Stimulated activated CD8-positive, alpha-beta memory T cell treated with anti-CD3 and anti-CD28 coated beads, Interleukin-2, amount 100 ng/mL, for 48 hours (primary cell): ENCODE results near the gene MUSK.
"Not testable (repeated sequence)": the region's sequence is repeated elsewhere in the genome, so short reads cannot be mapped to it uniquely, and the experiment has no call there.

Experiments used
- DNase-seq, 2 donors: peaks; one replicate each; pipeline ENCODE4 v3.0.0-alpha.2; 2020; ENCODE audit warnings: low read depth in 2 of 2

The MUSK gene

GRCh38 chr9:110809038-110809595 is 140.5 kb downstream of the MUSK start:
- no peak for DNase-seq

GRCh38 chr9:110810262-110810976 is 141.8 kb downstream of the MUSK start:
- no peak for DNase-seq

- no peak for DNase-seq
Observed at GRCh38 chr9:110812886-110813285, 144.3 kb downstream of the MUSK start.

- DNase-seq, result no peak
Observed at GRCh38 chr9:110814159-110814558, 145.6 kb downstream of the MUSK start.

- DNase-seq, result no peak
Observed at GRCh38 chr9:110815361-110815760, 146.8 kb downstream of the MUSK start.

DNA sequence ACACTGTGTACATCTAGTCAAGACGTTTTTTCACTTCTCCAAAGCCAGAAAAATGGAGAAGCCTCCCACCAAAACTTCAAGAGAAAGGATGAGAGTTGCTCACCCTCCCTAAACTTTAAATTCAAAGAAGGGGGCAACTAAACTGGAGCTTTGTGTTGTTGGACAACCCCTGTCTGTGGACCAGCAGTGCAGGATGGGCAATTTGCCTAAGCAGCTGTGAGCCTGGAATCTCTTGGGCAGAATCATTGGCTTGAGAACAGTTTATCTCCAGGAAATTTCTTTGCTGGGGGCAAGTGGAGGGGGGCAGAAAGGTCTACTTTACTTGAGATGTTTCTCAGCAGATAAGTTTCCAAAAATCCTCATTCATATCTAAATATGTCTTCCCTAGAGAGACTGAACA is 151.8 kb downstream of the MUSK start:
- no peak for DNase-seq

DNA sequence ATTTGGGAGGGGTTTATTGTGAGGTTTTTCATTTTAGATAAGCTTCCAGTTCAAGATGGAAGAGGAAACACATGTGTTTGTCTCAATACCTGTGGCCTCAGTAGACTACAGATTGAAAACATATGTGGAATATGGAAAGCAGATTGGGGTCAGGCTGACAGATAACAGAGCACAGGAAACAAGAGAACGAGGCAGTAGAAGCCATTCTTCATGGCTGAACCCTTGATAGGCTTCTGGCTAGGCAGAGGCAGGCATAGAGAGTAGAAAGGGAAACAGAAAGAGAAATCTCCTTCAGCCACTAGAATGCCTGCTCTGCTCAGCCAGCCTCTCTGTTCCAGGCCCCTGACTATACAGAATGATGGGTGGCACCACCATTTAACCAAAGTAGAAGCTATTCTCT is 152.5 kb downstream of the MUSK start:
- DNase-seq, result no peak

- not testable (repeated sequence) for DNase-seq
Observed at GRCh38 chr9:110825129-110825528, 156.5 kb downstream of the MUSK start.

- no peak for DNase-seq
Observed at GRCh38 chr9:110825950-110826349, 157.4 kb downstream of the MUSK start.

DNA sequence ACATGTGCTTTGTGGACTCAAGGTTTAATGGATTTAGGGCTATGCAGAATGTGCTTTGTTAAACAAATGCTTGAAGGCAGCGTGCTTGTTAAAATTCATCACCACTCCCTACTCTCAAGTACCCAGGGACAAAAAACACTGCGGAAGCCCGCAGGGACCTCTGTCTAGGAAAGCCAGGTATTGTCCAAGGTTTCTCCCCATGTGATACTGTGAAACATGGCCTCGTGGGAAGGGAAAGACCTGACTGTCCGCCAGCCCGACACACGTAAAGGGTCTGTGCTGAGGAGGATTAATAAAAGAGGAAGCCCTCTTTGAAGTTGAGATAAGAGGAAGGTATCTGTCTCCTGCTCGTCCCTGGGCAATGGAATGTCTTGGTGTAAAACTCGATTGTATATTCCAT is 157.8 kb downstream of the MUSK start:
- not testable (repeated sequence) for DNase-seq

GRCh38 chr9:110828264-110828663 is 159.7 kb downstream of the MUSK start:
- no peak for DNase-seq

DNA sequence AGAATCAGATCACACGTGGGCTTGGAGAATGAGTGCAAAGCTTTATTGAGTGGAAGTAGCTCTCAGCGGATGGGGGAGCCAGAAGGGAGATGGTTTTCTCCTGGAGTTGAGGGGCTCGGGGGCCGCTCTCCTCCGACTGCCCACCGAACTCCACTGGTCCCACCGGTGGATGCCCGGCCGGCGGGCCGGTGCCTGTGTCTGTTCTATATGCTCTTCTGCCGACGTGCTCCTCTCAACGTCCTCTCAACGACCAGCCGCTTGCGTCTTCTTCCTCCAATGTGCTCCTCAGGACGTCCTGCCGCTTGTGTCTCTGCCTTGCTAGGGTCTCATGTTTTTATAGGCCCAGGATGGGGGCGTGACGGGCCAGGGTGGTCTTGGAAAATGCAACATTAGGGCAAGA is 161.9 kb downstream of the MUSK start:
- no peak for DNase-seq

DNA sequence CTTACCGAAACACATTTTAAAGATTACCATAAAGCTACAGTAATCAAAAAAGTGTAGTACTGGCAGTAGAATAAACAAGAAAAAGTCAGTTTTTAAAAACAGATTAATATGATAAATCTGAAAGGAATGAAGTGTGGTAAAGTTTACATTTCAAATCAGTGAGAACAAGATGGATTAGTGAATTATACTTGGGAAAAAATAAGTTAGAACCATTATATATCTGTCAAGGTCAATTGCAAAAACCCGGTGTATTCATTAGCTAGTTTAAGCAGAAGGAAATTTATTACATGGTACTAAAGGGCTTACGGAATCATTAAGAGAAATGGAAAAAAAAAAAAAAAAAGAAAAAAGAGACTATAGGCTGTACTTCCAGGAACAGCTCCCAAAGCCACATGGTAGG is 164.3 kb downstream of the MUSK start:
- no peak for DNase-seq

GRCh38 chr9:110835404-110835803 is 166.8 kb downstream of the MUSK start:
- no peak for DNase-seq

DNA sequence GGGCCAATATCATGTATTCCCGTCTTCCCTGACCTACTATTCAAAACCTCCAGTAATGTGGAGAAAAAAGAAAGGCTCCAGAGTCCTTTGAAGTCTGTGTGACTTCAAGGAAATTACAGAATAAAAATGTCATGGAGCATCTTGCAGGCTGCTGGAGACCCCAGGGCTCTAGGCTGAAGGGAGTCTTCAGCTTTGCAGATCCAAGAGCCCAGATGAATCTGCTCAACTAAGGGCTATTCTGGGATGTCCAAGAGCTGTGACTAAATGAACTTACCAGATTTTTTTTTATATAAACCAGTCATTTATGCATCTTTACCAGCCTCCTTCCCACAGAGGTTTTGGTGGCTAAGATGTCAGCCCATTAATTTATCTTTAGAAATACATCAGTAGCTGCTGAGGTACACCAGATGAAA is 167.3 kb downstream of the MUSK start:
- no peak for DNase-seq

GRCh38 chr9:110837401-110838005 is 168.9 kb downstream of the MUSK start:
- DNase-seq, result no peak

DNA sequence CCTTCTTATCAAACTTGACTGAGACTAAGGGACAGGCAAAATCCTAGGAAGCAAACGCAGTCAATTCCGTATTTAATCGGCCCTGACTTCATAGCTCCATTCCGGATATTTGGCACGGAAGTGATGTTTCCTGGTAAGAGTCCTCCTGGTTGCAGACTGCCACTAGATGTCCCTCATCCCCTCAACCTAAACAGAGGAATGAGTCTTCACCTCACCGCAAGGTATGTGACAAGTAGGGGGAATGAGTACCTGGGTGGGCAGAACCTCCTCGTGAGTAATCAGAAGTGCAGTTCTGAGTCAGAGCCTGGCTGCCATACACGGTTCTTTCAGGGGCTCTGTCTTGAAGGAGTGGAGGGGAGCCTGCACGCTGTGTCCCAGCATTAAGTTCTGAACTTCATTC is 173.6 kb downstream of the MUSK start:
- DNase-seq, result no peak

GRCh38 chr9:110842986-110843385 is 174.4 kb downstream of the MUSK start:
- DNase-seq, result no peak

DNA sequence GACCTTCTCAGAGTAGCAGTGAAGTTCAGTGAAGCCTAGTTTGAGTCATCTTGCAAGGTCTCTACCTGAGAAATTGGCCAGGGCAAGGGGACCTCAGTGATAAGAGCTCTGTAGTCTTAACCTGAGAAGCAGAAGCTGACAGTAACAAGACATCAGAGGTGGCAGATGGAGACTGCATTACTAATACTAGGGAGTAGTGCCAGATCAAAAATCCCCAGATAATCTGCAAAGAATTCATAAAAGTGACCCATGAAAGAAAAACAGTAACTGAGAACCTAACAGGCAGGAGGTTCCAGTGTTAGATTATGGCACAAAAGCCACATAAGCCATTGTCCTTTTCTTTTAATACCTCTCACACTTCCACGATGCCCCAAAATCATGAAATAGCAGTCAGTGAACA is 175.5 kb downstream of the MUSK start:
- DNase-seq, result no peak

DNA sequence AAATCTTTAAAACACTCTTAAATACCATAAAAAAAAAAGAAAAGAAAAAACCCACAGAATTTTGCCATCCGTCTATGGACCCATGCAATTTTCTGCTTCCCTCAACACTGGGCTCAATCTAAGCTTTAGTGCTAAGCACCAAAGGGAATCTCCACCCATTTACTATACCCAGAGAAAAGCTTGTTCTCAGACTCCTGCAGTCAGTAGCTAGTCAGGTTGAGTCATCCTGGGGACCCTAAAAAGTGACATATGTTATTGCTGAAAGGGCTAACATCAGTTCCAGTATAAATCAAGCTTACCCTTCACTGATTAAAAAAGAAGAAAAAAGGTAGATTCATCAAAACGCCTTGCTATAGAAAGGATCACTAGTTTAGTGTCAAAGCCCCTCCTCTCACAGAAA is 177.6 kb downstream of the MUSK start:
- DNase-seq, result no peak

GRCh38 chr9:110847671-110848070 is 179.1 kb downstream of the MUSK start:
- no peak for DNase-seq

GRCh38 chr9:110850401-110851135 is 182.0 kb downstream of the MUSK start:
- DNase-seq, result no peak
